Loucy (cell line): ENCODE results near the gene SLC5A3.

Experiments used
- H2AFZ ChIP-seq: fragments of 200-600 bp; sonication (generic); 2 replicates; pipeline ENCODE4 v1.6.0; 2016; ENCODE audit warnings: antibody characterized with exemption, mild to moderate bottlenecking, low read length, moderate library complexity
- H3F3A ChIP-seq: fragments of 200-600 bp; 2 replicates; pipeline ENCODE4 v1.6.0; 2016; ENCODE audit warnings: antibody characterized with exemption, low read depth, mild to moderate bottlenecking
- H3K27me3 ChIP-seq: fragments of 200-600 bp; sonication (generic); 2 replicates; pipeline ENCODE4 v1.6.1; 2014; ENCODE audit warnings: low read length, mild to moderate bottlenecking; ENCODE audit not compliant: insufficient read depth, poor library complexity, severe bottlenecking
- H3K36me3 ChIP-seq: fragments of 200-600 bp; sonication (generic); 2 replicates; pipeline ENCODE4 v1.6.1; 2016; ENCODE audit warnings: low read length; ENCODE audit not compliant: insufficient read depth
- H3K4me1 ChIP-seq: fragments of 200-600 bp; sonication (generic); 2 replicates; pipeline ENCODE4 v1.5.1; 2014; ENCODE audit warnings: low read length, mild to moderate bottlenecking; ENCODE audit not compliant: insufficient read depth, poor library complexity, severe bottlenecking
- H3K4me2 ChIP-seq: fragments of 200-600 bp; sonication (generic); 2 replicates; pipeline ENCODE4 v1.6.0; 2014; ENCODE audit warnings: antibody characterized with exemption, low read length, low read depth, mild to moderate bottlenecking; ENCODE audit not compliant: poor library complexity, severe bottlenecking
- H3K4me3 ChIP-seq: fragments of 200-600 bp; sonication (generic); 2 replicates; pipeline ENCODE4 v1.5.1; 2014; ENCODE audit warnings: low read length, mild to moderate bottlenecking, mixed read lengths; ENCODE audit not compliant: poor library complexity, severe bottlenecking
- H3K79me2 ChIP-seq: fragments of 200-600 bp; sonication (generic); 2 replicates; pipeline ENCODE4 v1.6.1; 2014; ENCODE audit warnings: low read length; ENCODE audit not compliant: insufficient read depth
- H3K9ac ChIP-seq: fragments of 200-600 bp; sonication (generic); 2 replicates; pipeline ENCODE4 v1.6.0; 2014; ENCODE audit warnings: mild to moderate bottlenecking, low read depth, low read length, moderate library complexity; ENCODE audit not compliant: poor library complexity, severe bottlenecking
- H3K9me2 ChIP-seq: fragments of 200-600 bp; sonication (generic); replicated peaks from 2 replicates; pipeline ENCODE4 v1.6.1; 2016; ENCODE audit warnings: low read depth, low read length, mixed read lengths
- H3K9me3 ChIP-seq: fragments of 200-600 bp; sonication (generic); 2 replicates; pipeline ENCODE4 v1.6.1; 2014; ENCODE audit warnings: mild to moderate bottlenecking, antibody characterized with exemption, low read length, low read depth; ENCODE audit not compliant: insufficient read depth
- H4K20me1 ChIP-seq: fragments of 200-600 bp; sonication (generic); 2 replicates; pipeline ENCODE4 v1.6.0; 2014; ENCODE audit warnings: antibody characterized with exemption, low read length, mild to moderate bottlenecking; ENCODE audit not compliant: insufficient read depth, poor library complexity, severe bottlenecking
- CTCF ChIP-seq: fragments of 200-600 bp; sonication (generic); conservative IDR thresholded peaks from 2 replicates; pipeline ENCODE4 v1.5.1; 2014; ENCODE audit warnings: mild to moderate bottlenecking, antibody characterized with exemption, low read length
- EZH2phosphoT487 ChIP-seq: fragments of 200-600 bp; IDR thresholded peaks from 2 replicates; pipeline ENCODE4 v1.6.1; 2018; ENCODE audit warnings: antibody characterized with exemption, mild to moderate bottlenecking, moderate library complexity, borderline replicate concordance

Gene SLC5A3

DNA sequence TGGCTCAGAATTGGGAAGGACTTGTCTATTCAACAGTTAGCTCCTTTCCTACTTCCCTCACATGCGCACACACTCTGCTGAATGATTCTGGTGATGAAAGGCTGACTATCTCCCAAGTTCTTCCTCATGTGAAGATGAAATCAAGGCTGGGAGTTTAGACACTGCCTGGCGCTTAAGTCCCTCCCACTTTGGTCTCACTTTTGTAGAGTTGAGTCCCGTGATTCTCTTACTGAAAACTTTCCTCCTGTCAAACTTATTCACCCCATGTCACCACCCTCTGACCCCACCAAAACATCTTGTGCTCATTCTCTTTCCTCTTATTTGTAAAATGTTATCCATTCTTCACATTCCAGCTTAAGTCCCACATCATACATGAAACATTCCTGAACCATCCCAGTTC lies 8.4 kb upstream of the SLC5A3 start:
- Histone ChIP-seq H4K20me1 (no peaks in the 10 kb centered on the region), H3K9me2 (no peaks in the 10 kb centered on the region), H3K9me3 (no peaks in the 10 kb centered on the region), H3K4me1 (no peaks in the 10 kb centered on the region), H3K4me3 (no peak overlapping the region), H2AFZ (no peak overlapping the region), H3F3A (no peaks in the 10 kb centered on the region), H3K36me3 (no peaks in the 10 kb centered on the region), H3K4me2 (no peak overlapping the region), H3K27me3 (no peaks in the 10 kb centered on the region), H3K9ac (no peak overlapping the region), H3K79me2 (no peaks in the 10 kb centered on the region)
- TF ChIP-seq CTCF (no peak), EZH2phosphoT487 (no peak)

DNA sequence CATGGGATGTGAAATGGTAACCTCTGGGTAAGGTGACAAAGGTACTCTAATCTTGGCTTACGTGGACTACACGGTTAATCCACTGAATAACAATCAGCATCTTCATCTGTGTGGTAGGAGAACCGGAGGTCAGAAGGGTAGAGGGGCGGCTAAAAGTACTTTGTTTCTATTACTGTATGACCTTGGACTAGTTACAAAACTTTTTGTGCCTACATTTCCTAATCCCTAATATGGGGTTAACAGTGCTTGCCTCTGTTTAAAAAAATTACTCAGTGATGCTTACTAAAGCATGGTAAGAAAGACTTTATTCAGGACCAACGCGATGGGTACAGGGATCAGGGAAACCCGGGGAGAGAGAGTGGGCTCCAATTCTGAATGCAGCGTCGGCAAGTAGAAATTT lies 1.7 kb upstream of the SLC5A3 start:
- Histone ChIP-seq H3K79me2 (peaks cover 29% of the 10 kb centered on the region), H3F3A (0 out of 2 replicates have a peak, but pooled peaks cover 3% of the 10 kb centered on the region), H3K4me1 (peaks cover 19% of the 10 kb centered on the region), H3K9me2 (no peaks in the 10 kb centered on the region), H3K36me3 (no peaks in the 10 kb centered on the region), H4K20me1 (peaks cover 27% of the 10 kb centered on the region), H3K9ac (no peak overlapping the region), H3K27me3 (no peaks in the 10 kb centered on the region), H2AFZ (no peak overlapping the region), H3K9me3 (no peaks in the 10 kb centered on the region), H3K4me3 (no peak overlapping the region), H3K4me2 (no peak overlapping the region)
- TF ChIP-seq CTCF (no peak), EZH2phosphoT487 (no peak)

- Histone ChIP-seq H3K4me3 (no peak overlapping the region), H2AFZ (peak overlapping the region; percentile 3; the same call in 1 of the 2 replicates), H3K4me1 (peaks cover 26% of the 10 kb centered on the region), H3K79me2 (peaks cover 36% of the 10 kb centered on the region), H4K20me1 (peaks cover 34% of the 10 kb centered on the region), H3K9me2 (no peaks in the 10 kb centered on the region), H3F3A (0 out of 2 replicates have a peak, but pooled peaks cover 3% of the 10 kb centered on the region), H3K4me2 (no peak overlapping the region), H3K9ac (no peak overlapping the region), H3K27me3 (no peaks in the 10 kb centered on the region), H3K9me3 (no peaks in the 10 kb centered on the region), H3K36me3 (no peaks in the 10 kb centered on the region)
- TF ChIP-seq EZH2phosphoT487 (no peak), CTCF (no peak)
Measured at GRCh38 chr21:34072145-34073031, 990 bp upstream of the SLC5A3 start.
